Stimulated activated CD8-positive, alpha-beta memory T cell treated with anti-CD3 and anti-CD28 coated beads, Interleukin-4, amount 100 ng/mL, for 24 hours (primary cell): Measurements from ENCODE around the gene EEF1AKMT1.
"Not testable (repeated sequence)": the region's sequence is repeated elsewhere in the genome, so short reads cannot be mapped to it uniquely, and the experiment has no call there.

Source experiments
- DNase-seq: peaks from one replicate; pipeline ENCODE4 v3.0.0-alpha.2; 2020; ENCODE audit warnings: low read depth

The EEF1AKMT1 gene

DNA sequence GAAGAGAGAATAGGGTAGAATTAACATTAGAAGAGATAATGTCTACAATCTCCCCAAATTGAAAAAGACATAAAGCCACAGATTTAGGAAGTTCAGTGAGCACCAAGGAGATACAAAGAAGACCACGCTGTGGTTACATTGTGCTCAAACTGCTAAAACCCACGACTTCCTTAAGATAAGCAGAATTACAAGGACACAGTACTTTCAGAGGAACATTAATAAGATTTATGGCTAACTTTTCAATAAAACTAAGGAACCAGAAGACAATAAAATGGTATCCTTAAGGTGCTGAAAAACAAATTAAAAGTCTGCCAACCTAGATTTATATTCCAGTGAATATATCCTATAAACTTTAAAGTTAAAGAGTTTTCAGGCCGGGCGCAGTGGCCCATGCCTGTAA, 77.7 kb downstream of the EEF1AKMT1 start:
- no peak for DNase-seq

DNA sequence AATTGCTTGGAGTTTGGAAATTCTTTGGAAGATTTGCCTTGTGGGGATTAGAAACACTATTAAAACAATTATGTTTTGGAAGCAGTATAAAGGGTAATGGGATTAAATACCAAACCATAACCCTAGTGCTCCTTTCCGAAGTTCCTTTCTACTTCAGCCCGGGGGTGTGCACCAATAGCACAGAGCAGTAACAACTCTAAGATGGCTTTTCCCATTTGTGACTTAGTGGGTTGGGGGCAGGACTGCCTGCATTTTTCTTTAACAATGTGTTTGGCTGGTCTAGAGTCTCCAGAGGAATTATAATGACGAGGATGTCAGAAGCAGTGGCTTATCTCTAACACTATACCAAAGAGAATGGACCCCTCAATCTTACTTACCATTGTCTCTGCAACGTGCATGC, 82.1 kb downstream of the EEF1AKMT1 start:
- DNase-seq: no peak

DNA sequence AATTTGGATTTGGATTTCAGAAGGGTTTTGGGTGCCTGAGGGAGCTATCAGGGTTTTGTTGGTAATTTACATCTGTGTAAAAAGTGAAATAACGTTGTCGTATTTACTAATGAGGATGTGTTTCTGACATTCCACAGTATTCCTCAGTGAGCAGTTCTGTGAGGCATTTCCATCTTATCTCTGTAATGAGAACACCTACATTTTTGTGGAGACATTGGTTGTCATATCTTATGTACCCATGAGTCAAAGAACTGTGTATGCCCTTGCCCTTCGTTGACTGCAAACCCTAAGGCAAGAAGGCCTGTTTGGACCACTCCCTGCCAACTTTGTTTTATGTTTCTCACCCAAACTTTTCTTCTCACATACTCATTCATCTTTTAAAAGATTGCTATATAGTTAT, 84.5 kb downstream of the EEF1AKMT1 start:
- no peak for DNase-seq

DNA sequence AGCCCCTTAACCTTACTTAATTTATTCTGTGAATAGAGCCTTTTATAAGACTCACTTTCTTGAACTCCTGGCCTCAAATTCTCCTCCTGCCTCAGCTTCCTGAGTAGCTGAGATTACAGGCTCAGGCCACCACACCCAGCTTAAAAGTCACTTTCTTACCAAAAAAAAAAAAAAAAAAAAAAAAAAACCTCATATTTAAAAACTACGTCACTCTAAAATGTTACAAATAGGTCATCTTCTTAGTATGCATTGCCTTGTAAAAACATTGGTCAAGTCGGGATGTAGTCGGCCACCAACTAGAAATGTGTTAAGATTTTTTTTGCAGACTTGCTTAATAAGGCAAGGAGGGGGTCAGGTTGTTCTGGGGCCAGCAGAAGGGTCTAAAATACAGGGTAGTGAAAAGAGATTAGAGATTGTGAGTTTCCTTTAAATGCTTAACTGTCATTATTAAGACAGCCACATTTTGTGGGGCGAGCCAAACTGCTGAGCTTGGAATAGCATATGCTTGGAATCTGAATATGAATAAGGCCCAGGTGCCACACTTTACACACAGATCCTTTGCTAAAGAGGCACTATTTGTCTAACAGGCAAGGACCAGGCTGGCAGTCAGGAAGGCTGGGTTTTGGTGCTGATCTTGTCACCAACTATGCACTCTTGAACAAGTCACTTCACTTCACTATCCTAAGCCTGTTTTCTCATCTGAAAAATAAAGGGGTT, 86.7 kb downstream of the EEF1AKMT1 start:
- DNase-seq: no peak

DNA sequence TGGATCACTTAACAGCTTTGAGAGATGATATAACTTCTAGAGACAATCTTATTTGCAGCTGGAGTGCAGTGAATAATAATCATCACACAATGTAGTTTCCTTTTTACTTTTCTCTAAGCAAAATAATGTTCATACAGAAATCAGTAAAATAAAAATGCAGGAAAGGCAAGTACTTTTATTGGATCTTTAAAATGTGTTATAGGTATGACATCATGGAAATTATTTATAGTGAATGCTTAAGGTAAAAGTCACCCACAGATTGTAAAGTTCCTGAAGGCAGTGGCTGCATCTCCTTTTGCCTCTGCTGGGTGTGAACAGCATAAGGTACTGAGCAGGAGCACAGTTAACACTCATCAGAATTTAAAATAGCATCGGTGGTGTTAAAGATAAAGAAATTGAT, 87.6 kb downstream of the EEF1AKMT1 start:
- DNase-seq: no peak

DNA sequence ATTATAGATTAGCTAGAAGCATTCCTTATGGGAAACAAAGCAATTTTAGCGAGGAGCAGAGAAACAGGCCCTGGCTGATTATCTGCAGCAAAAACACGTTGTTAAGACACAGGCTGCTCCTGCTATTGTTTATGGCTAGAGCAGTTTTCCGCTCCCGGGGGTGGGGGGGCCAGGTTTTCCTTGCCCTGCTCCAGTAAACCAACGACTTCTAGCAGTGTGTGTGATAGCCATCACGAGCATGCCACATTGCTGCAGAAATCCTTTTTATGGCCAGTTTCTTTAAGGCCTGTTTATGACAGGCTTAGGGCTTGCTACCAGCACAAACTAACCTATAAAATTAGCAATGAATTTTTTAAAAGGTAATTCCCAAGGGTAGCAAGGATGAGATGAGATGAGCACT, 88.7 kb downstream of the EEF1AKMT1 start:
- DNase-seq: no peak

DNA sequence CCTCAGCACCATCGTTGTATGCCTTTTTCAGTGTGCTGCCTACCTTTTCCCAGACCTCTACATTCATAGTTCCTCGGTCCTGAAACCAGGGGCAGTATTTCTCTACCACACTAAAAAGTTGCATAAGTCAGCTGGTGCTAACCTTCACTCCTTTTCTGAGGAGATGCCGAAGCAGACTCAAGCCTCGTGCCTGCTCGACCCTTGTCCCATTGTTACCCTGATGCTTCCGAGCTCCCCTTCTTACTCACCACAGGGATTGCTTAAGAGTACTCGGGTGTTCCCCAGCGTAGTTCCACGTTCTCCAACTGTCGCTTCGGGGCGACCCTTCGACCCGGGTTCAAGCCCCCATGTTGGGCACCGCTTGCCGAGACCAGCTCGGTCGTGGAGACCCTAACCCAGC, 89.2 kb downstream of the EEF1AKMT1 start:
- DNase-seq: no peak

DNA sequence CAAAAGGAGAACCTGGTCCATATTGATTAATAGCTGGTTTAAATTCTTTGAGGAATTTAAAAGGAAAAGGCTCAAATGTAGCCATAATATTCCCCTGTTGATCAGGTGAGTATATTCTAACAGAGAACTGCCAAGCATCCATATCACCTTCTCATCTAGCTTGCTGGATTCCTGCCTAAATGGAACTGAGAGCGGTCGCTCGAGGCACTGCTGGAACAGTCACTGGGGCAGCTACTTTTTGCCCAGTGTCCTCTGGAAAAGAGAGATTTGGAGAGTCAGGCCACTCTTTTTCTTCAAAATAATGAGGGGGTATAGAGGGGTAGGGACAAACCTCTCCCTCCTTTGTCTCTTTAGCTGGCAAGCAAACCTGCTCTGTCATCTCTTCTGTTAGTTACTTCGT, 89.7 kb downstream of the EEF1AKMT1 start:
- DNase-seq: no peak

DNA sequence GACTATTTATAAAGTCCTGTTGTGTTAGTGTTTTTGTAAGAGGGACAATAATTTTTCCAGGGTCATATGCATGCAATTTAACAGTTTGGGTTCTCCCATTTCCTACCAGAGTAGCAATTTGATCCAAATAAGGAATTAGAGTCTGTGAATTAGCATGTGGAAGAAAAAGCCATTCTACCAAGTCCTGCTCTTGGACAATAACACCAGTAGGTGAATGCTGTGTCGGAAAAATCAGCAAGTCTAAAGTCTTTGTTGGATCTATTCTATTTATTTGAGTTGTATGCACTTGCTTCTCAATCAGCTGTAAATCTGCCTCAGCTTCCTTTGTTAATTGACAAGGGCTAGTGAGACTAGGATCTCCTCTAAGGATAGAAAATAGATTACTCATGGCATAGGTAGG, 91.7 kb downstream of the EEF1AKMT1 start:
- DNase-seq: no peak

DNA sequence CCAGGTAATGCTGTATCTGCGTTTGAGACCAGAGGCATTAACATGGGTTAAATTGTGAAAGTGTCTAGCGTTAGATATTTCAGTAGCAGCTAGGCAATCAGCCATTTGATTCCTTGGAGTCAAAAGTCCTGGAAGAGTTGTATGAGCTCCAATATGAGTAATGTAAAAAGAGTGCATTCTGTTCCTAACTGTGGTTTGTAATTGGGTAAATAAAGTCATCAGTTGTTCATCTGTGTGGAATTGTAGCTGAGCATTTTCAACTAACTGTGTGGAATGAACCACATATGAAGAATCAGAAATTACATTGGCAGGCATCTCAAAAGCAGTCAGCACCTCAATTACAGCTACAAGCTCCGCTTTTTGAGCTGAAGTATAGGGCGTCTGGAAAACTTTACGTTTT, 92.3 kb downstream of the EEF1AKMT1 start:
- not testable (repeated sequence) for DNase-seq

DNA sequence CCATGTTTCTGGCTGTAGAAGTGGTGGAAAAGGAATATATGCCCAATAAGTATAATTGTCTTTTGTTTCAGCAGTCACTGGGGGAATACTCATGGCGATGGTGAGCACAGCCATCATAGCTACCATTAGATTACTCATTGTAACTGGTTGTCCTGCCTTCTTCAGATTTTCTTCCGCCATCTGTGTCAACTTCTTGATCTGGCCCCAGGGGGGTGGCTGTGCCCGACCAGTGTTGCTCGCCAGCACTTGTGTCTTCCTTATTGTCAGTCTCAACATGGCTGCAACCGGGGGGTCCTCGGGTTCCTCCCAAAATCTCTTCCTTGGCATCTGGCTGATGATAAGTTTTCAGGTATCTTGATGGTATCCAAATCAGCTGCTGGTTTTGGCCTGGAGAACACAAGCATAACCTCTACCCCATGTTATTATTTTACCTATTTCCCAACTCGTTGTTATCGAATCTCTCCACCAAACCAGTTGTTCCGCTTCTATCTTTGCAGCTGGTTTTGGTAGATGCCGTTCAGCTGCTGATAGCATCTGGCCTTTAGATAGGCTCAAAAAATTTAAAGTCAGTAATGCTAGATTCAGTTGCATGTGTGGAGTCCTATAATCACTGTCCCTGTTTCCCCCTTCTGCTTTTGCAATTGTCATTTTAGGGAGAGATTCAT, 93.2 kb downstream of the EEF1AKMT1 start:
- no peak for DNase-seq

DNA sequence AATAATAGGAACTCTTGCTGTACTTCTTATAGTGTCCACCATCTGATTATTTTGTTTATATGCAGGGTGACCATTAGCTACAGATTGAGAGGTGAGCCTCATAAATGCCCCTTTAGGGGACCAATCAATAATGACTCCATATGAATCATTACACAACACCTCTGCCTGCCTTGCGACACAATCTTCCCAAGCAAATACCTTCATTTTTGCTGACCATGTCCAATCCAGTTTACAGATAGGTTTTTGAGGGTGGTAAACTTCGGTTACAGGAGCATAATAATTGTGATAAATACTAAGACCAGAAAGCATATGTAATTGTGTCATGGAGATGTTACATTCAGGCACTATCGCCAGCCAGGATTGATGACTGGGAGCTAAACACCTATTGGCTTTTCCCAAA, 93.9 kb downstream of the EEF1AKMT1 start:
- no peak for DNase-seq
